ENCODE results near the gene SH2D4B. TPM values are rescaled to one million over a fixed set of nuclear protein-coding genes. Genes with fewer than 3 reads are reported as not detected.

SH2D4B gene
- total RNA-seq, 1 experiment from 2014 or later: 0.22 TPM

DNA sequence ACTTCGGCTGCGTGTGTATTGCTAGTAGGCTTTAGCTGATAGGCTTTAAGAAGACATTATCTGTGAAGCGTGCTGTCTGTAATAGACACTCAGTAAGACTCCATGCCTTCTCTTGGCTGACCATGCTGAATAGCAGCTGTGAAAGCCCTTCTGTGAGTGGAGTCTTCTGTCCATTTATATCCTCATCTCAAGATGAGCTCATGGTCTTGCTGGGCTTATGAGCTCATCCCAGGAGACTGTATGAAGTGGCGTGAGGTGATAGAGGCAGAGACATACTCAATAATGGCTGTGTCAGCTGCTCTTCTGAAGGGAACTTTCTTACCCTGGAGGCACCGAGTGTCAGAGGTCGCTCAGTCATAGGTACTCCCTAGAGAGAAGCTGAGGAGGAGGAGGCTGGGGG is 111.5 kb downstream of the SH2D4B start:
- Histone ChIP-seq H3K4me1 (ENCODE audit: control insufficient read depth in 1 of 2, insufficient read depth in 2 of 2, low read length in 2 of 2) (no peaks in the 10 kb centered on the region), H3K27me3 (ENCODE audit: insufficient read depth, low read length) (peaks cover 19% of the 10 kb centered on the region), H2AFZ (ENCODE audit: low read depth, low read length, poor library complexity, severe bottlenecking) (no peak overlapping the region), H3K4me3 (replicated peaks in 1 of 2; ENCODE audit: low read depth in 1 of 2, low read length in 2 of 2) (no peak overlapping the region), H3K4me2 (ENCODE audit: low read length) (no peak overlapping the region), H3K9me2 (ENCODE audit: insufficient read depth) (no peaks in the 10 kb centered on the region), H3K36me3 (ENCODE audit: control insufficient read depth in 1 of 2, insufficient read depth in 2 of 2, low read length in 2 of 2) (no peaks in the 10 kb centered on the region), H3K9ac (ENCODE audit: low read length) (no peak overlapping the region), H4K20me1 (ENCODE audit: insufficient read depth) (no peaks in the 10 kb centered on the region), H3K27ac (ENCODE audit: low read depth, low read length) (no peak overlapping the region), H3K79me2 (ENCODE audit: insufficient read depth, low read length) (no peaks in the 10 kb centered on the region), H3K9me3 (ENCODE audit: control insufficient read depth in 1 of 2, insufficient read depth in 1 of 2, low read depth in 1 of 2, low read length in 2 of 2) (no peaks in the 10 kb centered on the region)
- ChIA-PET POLR2A (no interaction called here), CTCF (interaction anchor here (2.5 kb wide), 1 partner anchor 14 kb away, joined by 7 read pairs; no protein-coding TSS in a partner anchor), RAD21 (ENCODE audit: low non-redundant PET in 1 of 2, low total read pairs in 2 of 2, uncharacterized antibody in 2 of 2, unreplicated experiment in 2 of 2) (interaction anchor here in 1 of 2 experiments (0.6 kb wide), 1 partner anchor 1435 kb away, joined by 4 read pairs; no protein-coding TSS in a partner anchor)
- no peak for TF ChIP-seq EZH2 (IDR thresholded peaks at IDR 0.05)
- no peak for TF ChIP-seq ELF1 (IDR thresholded peaks at IDR 0.05; ENCODE audit: borderline replicate concordance, low read depth)
- TF ChIP-seq, protein P1, sequence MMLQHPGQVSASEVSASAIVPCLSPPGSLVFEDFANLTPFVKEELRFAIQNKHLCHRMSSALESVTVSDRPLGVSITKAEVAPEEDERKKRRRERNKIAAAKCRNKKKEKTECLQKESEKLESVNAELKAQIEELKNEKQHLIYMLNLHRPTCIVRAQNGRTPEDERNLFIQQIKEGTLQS (IDR thresholded peaks at IDR 0.05): no peak
- no peak for TF ChIP-seq ZFX (IDR thresholded peaks at IDR 0.05)
- ATAC-seq: no peak
- intact Hi-C loops (cut with micrococcal nuclease): no loop called here
- no TSS peak for BruUV-seq (replicated peaks)
- no peak for DNase-seq (ENCODE audit: low read depth, low spot score)

DNA sequence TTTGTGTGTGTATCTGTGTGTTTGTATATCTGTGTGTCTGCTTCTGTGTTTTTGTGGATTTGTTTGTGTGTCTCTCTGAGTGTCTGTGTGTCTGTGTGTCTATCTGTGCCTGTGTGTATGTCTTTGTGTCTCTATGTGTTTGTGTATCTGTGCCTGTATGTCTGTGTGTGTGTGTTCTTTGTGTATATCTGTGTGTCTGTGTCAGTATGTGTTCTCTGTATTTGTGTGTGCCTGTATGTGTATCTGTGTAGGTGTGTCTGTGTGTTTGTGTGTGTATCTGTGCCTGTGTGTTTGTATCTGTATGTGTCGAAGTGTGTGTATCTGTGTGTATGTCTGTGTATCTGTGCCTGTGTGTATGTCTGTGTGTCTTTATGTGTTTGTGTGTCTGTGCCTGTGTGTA is 118.2 kb downstream of the SH2D4B start:
- RAD21 ChIA-PET (ENCODE audit: low non-redundant PET in 1 of 2, low total read pairs in 2 of 2, uncharacterized antibody in 2 of 2, unreplicated experiment in 2 of 2): no interaction called here
- no peak overlapping the region for H3K27ac ChIP-seq (ENCODE audit: low read depth, low read length)
- ATAC-seq (no peak), DNase-seq (ENCODE audit: low read depth, low spot score) (no peak)
- H3K4me3 ChIP-seq (replicated peaks in 1 of 2; ENCODE audit: low read depth in 1 of 2, low read length in 2 of 2): no peak overlapping the region
- no peak overlapping the region for H3K9ac ChIP-seq (ENCODE audit: low read length)
- POLR2A ChIA-PET: no interaction called here
- no TSS peak for BruUV-seq (replicated peaks)
- H3K9me3 ChIP-seq (ENCODE audit: control insufficient read depth in 1 of 2, insufficient read depth in 1 of 2, low read depth in 1 of 2, low read length in 2 of 2): peaks cover 7 to 27% of the 10 kb centered on the region in 2 experiments; a peak in 3 of 4 replicates
- CTCF ChIA-PET: no interaction called here
- TF ChIP-seq YY1 (IDR thresholded peaks at IDR 0.05; ENCODE audit: extremely low read depth, insufficient replicate concordance, low read depth, low read length) (no peak), ZNF274 (IDR thresholded peaks at IDR 0.05; ENCODE audit: low read depth, low read length) (peak; percentile 68)
- H3K36me3 ChIP-seq (ENCODE audit: control insufficient read depth in 1 of 2, insufficient read depth in 2 of 2, low read length in 2 of 2): no peaks in the 10 kb centered on the region
- no peaks in the 10 kb centered on the region for H3K79me2 ChIP-seq (ENCODE audit: insufficient read depth, low read length)
- no peaks in the 10 kb centered on the region for H3K4me1 ChIP-seq (ENCODE audit: control insufficient read depth in 1 of 2, insufficient read depth in 2 of 2, low read length in 2 of 2)
- no peaks in the 10 kb centered on the region for H3K9me2 ChIP-seq (ENCODE audit: insufficient read depth)
- H3K27me3 ChIP-seq (ENCODE audit: insufficient read depth, low read length): no peaks in the 10 kb centered on the region
- H2AFZ ChIP-seq (ENCODE audit: low read depth, low read length, poor library complexity, severe bottlenecking): no peak overlapping the region
- no peaks in the 10 kb centered on the region for H4K20me1 ChIP-seq (ENCODE audit: insufficient read depth)
- H3K4me2 ChIP-seq (ENCODE audit: low read length): no peak overlapping the region
- intact Hi-C loops (cut with micrococcal nuclease): no loop called here
